Measurements from ENCODE around the gene TMEM217. TPM values are rescaled to one million over a fixed set of nuclear protein-coding genes. Genes with fewer than 3 reads are reported as not detected.
"Not testable (repeated sequence)": the region's sequence is repeated elsewhere in the genome, so short reads cannot be mapped to it uniquely, and the experiment has no call there.

Gene TMEM217
- total and polyA plus RNA-seq, 2 of the 4 experiments (the other 2 are of a cell fraction), result 1.4 to 3.5 TPM

DNA sequence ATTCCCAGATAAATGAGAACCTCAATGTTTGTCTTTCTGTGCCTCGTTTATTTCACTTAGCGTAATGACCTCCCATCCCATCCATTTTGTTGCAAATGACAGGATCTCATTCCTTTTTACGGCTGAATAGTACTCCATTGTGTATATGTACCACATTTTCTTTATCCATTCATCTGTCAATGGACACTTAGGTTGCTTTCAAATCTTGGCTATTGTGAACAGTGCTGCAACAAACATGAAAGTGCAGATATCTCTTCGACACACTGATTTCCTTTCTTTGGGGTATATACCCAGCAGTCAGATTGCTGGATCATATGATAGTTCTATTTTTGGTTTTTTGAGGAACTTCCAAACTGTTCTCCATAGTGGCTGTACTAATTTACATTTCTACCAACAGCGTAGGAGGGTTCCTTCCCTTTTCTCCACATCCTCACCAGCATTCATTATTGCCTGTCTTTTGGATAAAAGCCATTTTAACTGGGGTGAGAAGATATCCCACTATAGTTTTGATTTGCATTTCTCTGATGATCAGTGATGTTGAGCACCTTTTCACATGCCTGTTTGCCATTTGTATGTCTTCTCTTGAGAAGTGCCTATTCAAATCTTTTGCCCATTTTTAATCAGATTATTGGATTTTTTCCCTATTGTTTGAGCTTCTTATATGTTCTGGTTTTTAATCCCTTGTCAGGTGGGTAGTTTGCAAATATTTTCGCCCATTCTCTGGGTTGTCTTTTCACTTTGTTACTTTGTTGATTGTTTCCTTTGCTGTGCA lies 71.8 kb downstream of the TMEM217 start:
- H2AK5ac ChIP-seq (ENCODE audit: low read depth, low read length); ATAC-seq (ENCODE audit: low read depth); H3K9me3 ChIP-seq (ENCODE audit: control insufficient read depth, insufficient read depth, low read length); POLR2A ChIA-PET (ENCODE audit: unreplicated experiment); H3K36me3 ChIP-seq (ENCODE audit: control insufficient read depth, insufficient read depth, low read length); H4K5ac ChIP-seq (ENCODE audit: low read depth, low read length); H3K9me1 ChIP-seq (ENCODE audit: insufficient read depth, low read length); BruUV-seq (replicated peaks); H2AK9ac ChIP-seq (replicated peaks; ENCODE audit: low read depth, low read length, poor library complexity); H3K4me1 ChIP-seq (ENCODE audit: control insufficient read depth, insufficient read depth, low read length); H4K8ac ChIP-seq (ENCODE audit: low read depth in 2 of 2, low read length in 2 of 2); H2BK5ac ChIP-seq (ENCODE audit: low read depth, low read length, poor library complexity, severe bottlenecking); H3K4me2 ChIP-seq (ENCODE audit: low read depth, low read length); H3K79me1 ChIP-seq (ENCODE audit: low read depth in 1 of 2, low read length in 2 of 2); H3K56ac ChIP-seq (ENCODE audit: extremely low read depth, insufficient read depth, low read length); H3K27me3 ChIP-seq (ENCODE audit: control insufficient read depth, insufficient read depth, low read length); H2AFZ ChIP-seq (replicated peaks; ENCODE audit: low read length, poor library complexity); H3K14ac ChIP-seq (replicated peaks; ENCODE audit: low read depth, low read length); H4K91ac ChIP-seq (ENCODE audit: insufficient read depth, low read depth, low read length); intact Hi-C loops (cut with micrococcal nuclease); in situ Hi-C loops (cut with MboI; ENCODE audit: low sequenced_read_pairs); DNase-seq; H2BK20ac ChIP-seq (ENCODE audit: low read depth, low read length); H3K27ac ChIP-seq (ENCODE audit: insufficient read depth, low read length); H3K18ac ChIP-seq (ENCODE audit: low read depth, low read length); H3K4ac ChIP-seq (ENCODE audit: low read depth, low read length); dilution Hi-C loops (cut with HindIII; ENCODE audit: low sequenced_read_pairs, unreplicated experiment); H3K9ac ChIP-seq (ENCODE audit: low read depth, low read length); H4K20me1 ChIP-seq (ENCODE audit: insufficient read depth, low read length); H2BK120ac ChIP-seq (ENCODE audit: low read depth, low read length); H2BK15ac ChIP-seq (ENCODE audit: low read depth, low read length); H3K23ac ChIP-seq (ENCODE audit: low read depth, low read length); H3K4me3 ChIP-seq (ENCODE audit: insufficient read depth, low read depth, low read length): not testable (repeated sequence)
- CTCF ChIA-PET, result interaction anchor here (0.6 kb wide), 1 partner anchor 17 kb away, joined by 3 read pairs; no protein-coding TSS in a partner anchor
- 83% methylated on average over 3 of the region's 6 CpGs; no CpG with 5 or more reads in 1 of the 2 experiments for WGBS, 2 experiments (ENCODE audit: extremely low coverage in 2 of 2, insufficient read length in 1 of 2)

All from IMR-90 (cell line).